HCT116 (cell line): ENCODE data around the gene GPS2.

Source experiments
- CTCF ChIP-seq, 3 experiments: fragments of 200-600 bp in 1 of 3; sonication (generic) in 1 of 3; IDR thresholded peaks in 2 of 3; conservative IDR thresholded peaks in 1 of 3; 2 replicates each; pipeline ENCODE4 v1.5.1; 2012 to 2017; ENCODE audit warnings: low read depth in 2 of 3, low read length in 2 of 3, antibody characterized with exemption in 1 of 3, borderline replicate concordance in 1 of 3, control low read depth in 1 of 3, mild to moderate bottlenecking in 1 of 3, mixed read lengths in 1 of 3, mixed run types in 1 of 3, moderate library complexity in 1 of 3; ENCODE audit not compliant: insufficient read depth in 1 of 3
- EZH2 ChIP-seq: fragments of 200-600 bp; sonication (generic); IDR thresholded peaks from 2 replicates; pipeline ENCODE4 v1.6.1; 2017; ENCODE audit warnings: antibody characterized with exemption, mixed run types

GRCh38 chr17:7332111-7332510, 17.0 kb upstream of the GPS2 start:
- TF ChIP-seq EZH2: no peak
- TF ChIP-seq CTCF (IDR thresholded peaks at IDR 0.05 in 2 of 3, conservative IDR thresholded peaks at IDR 0.05 in 1 of 3; ENCODE audit: borderline replicate concordance in 1 of 3, insufficient read depth in 1 of 3, low read depth in 2 of 3, low read length in 2 of 3): no peak
